Naive B cell (primary cell): Measurements from ENCODE around the gene TLDC2. TPM values are rescaled to one million over a fixed set of nuclear protein-coding genes. Genes with fewer than 3 reads are reported as not detected.
"Not testable (repeated sequence)": the region's sequence is repeated elsewhere in the genome, so short reads cannot be mapped to it uniquely, and the experiment has no call there.

Experiments
- ATAC-seq, 2 donors: fragments of 150-1000 bp; cut with Tn5 transposase; 2 replicates each; pipeline ENCODE4 v1.10.0; 2021; ENCODE audit warnings: low read depth in 2 of 2, mild to moderate bottlenecking in 2 of 2, moderate library complexity in 2 of 2
- DNase-seq: peaks from one replicate; pipeline ENCODE4 v3.0.0; 2022
- H3K27ac Mint-ChIP-seq, 6 donors: one replicate each; pipeline ENCODE4 v1.8.0; 2020 to 2022; ENCODE audit warnings: mild to moderate bottlenecking in 6 of 6, mixed read lengths in 6 of 6, moderate library complexity in 5 of 6, inconsistent platforms in 2 of 6
- H3K27me3 Mint-ChIP-seq, 3 donors: one replicate each; pipeline ENCODE4 v1.8.0; 2021 to 2022; ENCODE audit warnings: mixed read lengths in 3 of 3, mild to moderate bottlenecking in 1 of 3
- H3K36me3 Mint-ChIP-seq, 2 donors: one replicate each; pipeline ENCODE4 v1.8.0; 2020 to 2022; ENCODE audit warnings: mixed read lengths in 2 of 2, inconsistent platforms in 1 of 2, mild to moderate bottlenecking in 1 of 2
- H3K4me1 Mint-ChIP-seq, 3 donors: one replicate each; pipeline ENCODE4 v1.8.0; 2020 to 2022; ENCODE audit warnings: mixed read lengths in 3 of 3, inconsistent platforms in 1 of 3, mild to moderate bottlenecking in 1 of 3, moderate library complexity in 1 of 3
- H3K4me3 Mint-ChIP-seq, 8 donors: one replicate each; pipeline ENCODE4 v1.8.0; 2020 to 2022; ENCODE audit warnings: mild to moderate bottlenecking in 8 of 8, mixed read lengths in 8 of 8, moderate library complexity in 8 of 8, inconsistent platforms in 2 of 8
- H3K9me3 Mint-ChIP-seq, 7 donors: one replicate each; pipeline ENCODE4 v1.8.0; 2020 to 2022; ENCODE audit warnings: mixed read lengths in 7 of 7, mild to moderate bottlenecking in 5 of 7, inconsistent platforms in 2 of 7, moderate library complexity in 1 of 7
- polyA plus RNA-seq, 6 donors: library from polyadenylated mRNA; unstranded; fragments of 300-500 nt; fragmentation: Illumina TruSeq; gene quantifications; one replicate each; pipeline ENCODE4 v1.2.3, GENCODE V29; 2021; ENCODE audit warnings: low read depth in 6 of 6

TLDC2 gene
- polyA plus RNA-seq, 6 donors from 2014 or later = 0.27 TPM; not detected in 5

- no peak for ATAC-seq
- Mint-ChIP-seq H3K27ac (no peak overlapping the region), H3K9me3 (no peaks in the 10 kb centered on the region), H3K4me3 (no peak overlapping the region), H3K4me1 (no peaks in the 10 kb centered on the region), H3K27me3 (no peaks in the 10 kb centered on the region), H3K36me3 (peaks cover 0 to 8% of the 10 kb centered on the region in 2 donors)
- no peak for DNase-seq
Measured at GRCh38 chr20:36917943-36918342, 42.0 kb downstream of the TLDC2 start.

DNA sequence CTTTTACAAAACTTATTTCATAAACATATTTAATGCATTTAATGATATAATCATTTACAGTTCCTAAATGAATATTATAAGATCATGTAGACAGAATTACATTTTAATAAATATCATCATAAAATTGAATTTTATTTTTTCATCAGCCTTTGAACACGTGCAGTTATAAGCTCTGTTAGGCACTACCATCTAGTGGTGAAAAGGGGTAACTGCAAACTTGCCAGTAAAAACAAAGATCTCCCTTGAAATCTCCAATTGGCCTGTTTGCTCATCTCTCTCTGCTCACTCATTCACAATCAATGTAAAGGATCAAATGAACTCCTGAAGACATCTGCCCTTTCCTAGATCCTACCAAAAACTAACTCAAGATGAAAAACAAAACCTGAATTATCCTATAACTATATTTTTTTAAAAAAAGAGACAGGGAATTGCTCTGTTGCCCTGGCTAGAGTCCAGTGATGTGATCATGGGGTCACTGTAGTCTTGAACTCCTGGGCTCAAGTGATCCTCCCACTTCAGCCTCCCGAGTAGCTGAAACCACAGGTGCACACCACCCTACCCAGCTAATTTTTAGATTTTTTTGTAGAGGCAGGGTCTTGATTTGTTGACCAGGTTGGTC is 43.9 kb downstream of the TLDC2 start:
- no peak for ATAC-seq
- no peak overlapping the region for H3K27ac Mint-ChIP-seq
- H3K27me3 Mint-ChIP-seq = no peaks in the 10 kb centered on the region
- no peak overlapping the region for H3K4me3 Mint-ChIP-seq
- peaks cover 0 to 4% of the 10 kb centered on the region in 2 donors for H3K36me3 Mint-ChIP-seq
- DNase-seq = peak; percentile 44
- no peaks in the 10 kb centered on the region for H3K4me1 Mint-ChIP-seq
- H3K9me3 Mint-ChIP-seq = no peaks in the 10 kb centered on the region

DNA sequence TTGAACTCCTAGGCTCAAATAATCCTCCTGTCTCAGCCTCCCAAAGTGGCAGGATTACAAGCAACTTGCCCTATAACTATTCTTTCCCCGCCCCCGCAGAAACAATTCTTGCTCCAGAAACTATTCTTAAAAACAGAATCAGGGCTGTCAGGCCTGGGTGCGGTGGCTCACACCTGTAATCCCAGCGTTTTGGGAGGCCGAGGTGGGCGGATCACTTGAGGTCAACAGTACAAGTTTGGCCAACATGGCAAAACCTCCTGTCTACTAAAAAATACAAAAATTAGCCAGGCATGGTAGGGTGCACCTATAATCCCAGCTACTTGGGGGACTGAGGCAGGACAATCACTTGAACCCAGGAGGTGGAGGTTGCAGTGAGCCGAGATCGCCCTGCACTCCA is 44.4 kb downstream of the TLDC2 start:
- Mint-ChIP-seq H3K27me3 (no peaks in the 10 kb centered on the region), H3K4me3 (no peak overlapping the region), H3K27ac (no peak overlapping the region), H3K9me3 (no peaks in the 10 kb centered on the region), H3K4me1 (no peaks in the 10 kb centered on the region), H3K36me3 (peaks cover 0 to 4% of the 10 kb centered on the region in 2 donors)
- DNase-seq (no peak), ATAC-seq (no peak)

GRCh38 chr20:36924167-36925045 is 48.5 kb downstream of the TLDC2 start:
- Mint-ChIP-seq H3K27me3 (no peaks in the 10 kb centered on the region), H3K27ac (peak overlapping the region in 1 of 6 donors; percentile 17), H3K4me1 (peaks cover 0 to 7% (median 0%) of the 10 kb centered on the region in 3 donors), H3K4me3 (no peak overlapping the region), H3K9me3 (no peaks in the 10 kb centered on the region), H3K36me3 (no peaks in the 10 kb centered on the region)
- no peak for DNase-seq
- no peak for ATAC-seq

DNA sequence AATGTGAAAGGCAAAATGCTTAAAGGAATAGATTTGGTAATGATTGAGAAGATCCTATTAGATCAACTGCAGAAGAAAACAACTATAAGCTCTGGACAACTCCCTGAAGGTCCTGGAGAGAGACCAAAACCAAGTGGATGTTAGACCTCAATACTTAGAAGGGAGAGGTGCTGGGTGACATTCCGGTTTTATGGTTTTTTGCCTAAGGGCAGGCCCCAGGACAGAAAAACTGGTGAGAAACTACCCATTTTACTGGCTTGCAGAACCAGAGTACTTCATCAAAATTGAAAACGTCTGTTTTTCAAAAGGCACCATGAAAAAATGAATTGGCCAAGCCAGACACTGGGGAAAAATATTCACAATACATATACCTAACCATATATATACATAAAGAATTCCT is 49.3 kb downstream of the TLDC2 start:
- Mint-ChIP-seq H3K27me3 (no peaks in the 10 kb centered on the region), H3K9me3 (no peaks in the 10 kb centered on the region), H3K4me3 (no peak overlapping the region), H3K27ac (peak overlapping the region in 1 of 6 donors; percentile 42), H3K4me1 (peaks cover 0 to 7% (median 0%) of the 10 kb centered on the region in 3 donors), H3K36me3 (no peaks in the 10 kb centered on the region)
- DNase-seq (no peak), ATAC-seq (no peak)

DNA sequence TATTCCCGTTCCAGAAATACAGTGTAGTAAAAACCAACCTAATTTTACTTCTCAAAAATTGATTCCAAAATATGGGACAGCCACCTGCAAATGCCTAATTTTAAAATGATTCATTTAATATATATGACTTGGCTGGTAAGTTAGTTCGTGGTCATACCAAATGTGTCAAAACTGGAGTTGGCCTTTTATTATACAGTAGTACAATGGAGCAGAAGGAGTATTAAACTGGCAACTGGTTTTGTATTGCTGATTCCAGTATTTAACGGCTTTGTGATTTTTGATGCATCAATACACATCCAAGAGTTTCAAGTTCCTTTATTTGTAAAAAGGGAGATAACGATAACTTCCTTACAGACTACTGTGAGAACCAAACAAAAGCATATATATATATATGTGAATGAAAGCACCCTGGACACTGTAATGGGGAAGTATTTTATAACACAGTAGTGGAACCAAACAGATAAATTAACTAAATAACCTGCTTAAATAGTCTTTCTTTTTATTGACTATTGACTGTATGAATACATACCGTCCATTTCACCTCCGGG is 50.8 kb downstream of the TLDC2 start:
- DNase-seq = no peak
- no peaks in the 10 kb centered on the region for H3K36me3 Mint-ChIP-seq
- no peaks in the 10 kb centered on the region for H3K9me3 Mint-ChIP-seq
- H3K4me1 Mint-ChIP-seq = peaks cover 0 to 7% (median 0%) of the 10 kb centered on the region in 3 donors
- no peaks in the 10 kb centered on the region for H3K27me3 Mint-ChIP-seq
- no peak overlapping the region for H3K4me3 Mint-ChIP-seq
- H3K27ac Mint-ChIP-seq = peak overlapping the region in 4 of 6 donors; percentile 15 to 65 (median 46)
- ATAC-seq = peak; percentile 67 to 75

DNA sequence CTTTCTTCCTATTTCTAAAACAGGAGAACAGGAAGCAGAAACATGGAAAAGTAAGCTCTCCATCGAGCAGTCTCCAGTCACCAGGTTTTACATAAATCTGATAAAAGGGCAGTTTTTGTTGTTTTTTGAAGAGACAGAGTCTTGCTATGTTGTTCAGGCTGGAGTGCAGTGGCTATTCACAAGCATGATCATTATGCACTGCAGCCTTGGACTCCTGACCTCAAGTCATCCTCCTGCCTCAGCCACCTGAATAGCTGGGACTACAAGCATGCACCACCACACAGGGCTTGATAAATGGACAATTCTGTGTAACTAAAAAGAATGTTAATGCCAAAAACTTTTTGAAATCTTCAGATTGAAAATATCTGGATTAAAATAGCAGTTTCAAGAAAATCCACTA is 51.8 kb downstream of the TLDC2 start:
- Mint-ChIP-seq H3K36me3 (peaks cover 0 to 4% of the 10 kb centered on the region in 2 donors), H3K4me1 (peaks cover 0 to 7% (median 0%) of the 10 kb centered on the region in 3 donors), H3K4me3 (no peak overlapping the region), H3K9me3 (no peaks in the 10 kb centered on the region), H3K27me3 (no peaks in the 10 kb centered on the region), H3K27ac (peak overlapping the region in 1 of 6 donors; percentile 64)
- ATAC-seq (no peak), DNase-seq (no peak)

GRCh38 chr20:36929290-36929689 is 53.4 kb downstream of the TLDC2 start:
- peaks cover 0 to 7% (median 0%) of the 10 kb centered on the region in 3 donors for H3K4me1 Mint-ChIP-seq
- peak overlapping the region in 2 of 6 donors; percentile 14 to 16 for H3K27ac Mint-ChIP-seq
- no peak for ATAC-seq
- H3K9me3 Mint-ChIP-seq = no peaks in the 10 kb centered on the region
- H3K36me3 Mint-ChIP-seq = peaks cover 0 to 4% of the 10 kb centered on the region in 2 donors
- no peak overlapping the region for H3K4me3 Mint-ChIP-seq
- H3K27me3 Mint-ChIP-seq = no peaks in the 10 kb centered on the region
- no peak for DNase-seq

DNA sequence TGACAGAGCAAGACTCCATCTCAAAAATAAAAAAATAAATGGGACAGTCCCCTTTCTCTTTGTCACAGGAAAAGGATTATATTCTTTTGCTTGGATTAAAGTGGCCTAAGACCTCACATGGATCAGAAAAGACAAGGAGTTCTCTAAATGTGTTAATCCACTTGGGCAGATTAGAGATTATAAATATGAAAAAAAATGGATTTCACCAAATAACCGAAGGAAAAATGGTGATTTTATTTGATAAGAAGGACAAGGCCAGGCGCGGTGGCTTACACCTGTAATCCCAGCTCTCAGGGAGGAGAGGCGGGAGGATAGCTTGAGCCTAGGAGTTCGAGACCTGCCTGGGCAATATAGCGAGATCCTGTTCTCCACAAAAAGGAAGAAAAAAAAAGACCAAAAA is 53.8 kb downstream of the TLDC2 start:
- no peaks in the 10 kb centered on the region for H3K27me3 Mint-ChIP-seq
- H3K9me3 Mint-ChIP-seq = no peaks in the 10 kb centered on the region
- ATAC-seq (no peak), DNase-seq (no peak)
- peaks cover 0 to 7% (median 0%) of the 10 kb centered on the region in 3 donors for H3K4me1 Mint-ChIP-seq
- peaks cover 0 to 4% of the 10 kb centered on the region in 2 donors for H3K36me3 Mint-ChIP-seq
- H3K4me3 Mint-ChIP-seq = no peak overlapping the region
- peak overlapping the region in 1 of 6 donors; percentile 70 for H3K27ac Mint-ChIP-seq

- H3K36me3 Mint-ChIP-seq, DNase-seq, ATAC-seq, H3K4me3 Mint-ChIP-seq, H3K27me3 Mint-ChIP-seq, H3K4me1 Mint-ChIP-seq, H3K9me3 Mint-ChIP-seq: not testable (repeated sequence)
- H3K27ac Mint-ChIP-seq = peak overlapping the region in 1 of 6 donors; percentile 33
Measured at GRCh38 chr20:36932067-36932466, 56.1 kb downstream of the TLDC2 start.

DNA sequence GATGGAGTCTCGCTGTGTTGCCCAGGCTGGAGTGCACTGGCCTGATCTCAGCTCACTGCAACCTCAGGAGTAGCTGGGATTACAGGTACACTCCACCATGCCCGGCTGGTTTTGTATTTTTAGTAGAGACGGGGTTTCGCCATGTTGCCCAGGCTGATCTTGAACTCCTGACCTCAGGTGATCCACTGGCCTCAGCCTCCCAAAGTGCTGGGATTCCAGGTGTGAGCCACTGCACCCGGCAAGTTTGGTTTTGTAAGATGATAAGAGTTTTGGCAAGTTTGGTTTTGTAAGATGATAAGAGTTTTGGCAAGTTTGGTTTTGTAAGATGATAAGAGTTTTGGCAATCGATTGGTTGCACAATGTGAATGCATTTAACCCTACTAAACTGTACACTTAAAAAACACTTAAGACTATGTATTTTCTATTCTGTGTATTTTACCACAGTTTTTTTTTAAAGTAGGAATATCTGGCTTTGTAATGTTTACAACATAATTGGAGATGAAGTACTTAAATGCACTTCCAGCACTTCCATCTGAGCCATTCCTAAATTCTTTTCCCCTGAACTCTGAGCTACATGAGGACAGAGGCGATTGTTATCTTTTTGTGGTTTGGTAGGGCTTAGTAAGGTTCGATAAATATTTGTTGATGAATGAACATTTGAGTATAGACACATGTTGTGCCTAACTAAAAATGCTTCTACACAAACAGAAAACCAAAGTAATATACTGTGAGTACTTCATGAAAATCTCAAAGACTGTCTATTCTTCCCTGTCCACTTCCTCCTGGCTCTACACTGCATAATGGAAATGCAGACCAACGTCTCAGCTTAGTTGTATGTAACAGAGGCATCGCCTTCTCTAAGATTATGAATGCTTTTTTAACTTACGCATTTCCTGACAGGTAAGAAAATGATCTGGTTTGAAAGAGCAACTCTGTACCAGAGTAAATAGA is 56.8 kb downstream of the TLDC2 start:
- peak overlapping the region in 2 of 6 donors; percentile 18 to 33 for H3K27ac Mint-ChIP-seq

GRCh38 chr20:36933571-36933970 is 57.6 kb downstream of the TLDC2 start:
- DNase-seq, ATAC-seq, H3K4me1 Mint-ChIP-seq, H3K4me3 Mint-ChIP-seq, H3K27ac Mint-ChIP-seq, H3K9me3 Mint-ChIP-seq, H3K27me3 Mint-ChIP-seq, H3K36me3 Mint-ChIP-seq: not testable (repeated sequence)

More for the DNA sequence above, 56.8 kb downstream of the TLDC2 start:
- Mint-ChIP-seq H3K4me3 (no peak overlapping the region), H3K9me3 (no peaks in the 10 kb centered on the region), H3K4me1 (no peaks in the 10 kb centered on the region), H3K36me3 (peaks cover 0 to 8% of the 10 kb centered on the region in 2 donors), H3K27me3 (no peaks in the 10 kb centered on the region)
- DNase-seq (no peak), ATAC-seq (no peak)

DNA sequence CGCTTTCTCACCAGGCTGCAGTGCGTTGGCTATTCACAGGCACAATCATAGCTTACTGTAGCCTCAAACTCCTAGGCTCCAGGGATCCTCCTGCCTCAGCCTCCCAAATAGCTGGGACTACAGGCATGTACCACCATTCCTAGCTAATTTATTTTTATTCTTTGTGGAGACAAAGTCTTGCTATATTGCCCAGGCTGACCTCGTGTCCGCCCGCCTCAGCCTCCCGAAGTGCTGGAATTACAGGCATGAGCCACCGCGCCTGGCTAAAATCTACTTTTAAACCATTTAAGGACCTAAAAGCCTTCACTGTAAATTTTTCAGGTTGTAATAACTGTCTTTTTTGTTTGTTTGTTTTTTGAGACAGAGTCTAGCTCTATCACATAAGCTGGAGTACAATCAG is 60.4 kb downstream of the TLDC2 start:
- Mint-ChIP-seq H3K27me3 (no peaks in the 10 kb centered on the region), H3K4me1 (peaks cover 0 to 4% (median 0%) of the 10 kb centered on the region in 3 donors), H3K4me3 (no peak overlapping the region), H3K9me3 (no peaks in the 10 kb centered on the region), H3K36me3 (peaks cover 0 to 8% of the 10 kb centered on the region in 2 donors), H3K27ac (no peak overlapping the region)
- no peak for ATAC-seq
- no peak for DNase-seq
